ENCODE data around the gene GRIP2.

GRIP2 gene

DNA sequence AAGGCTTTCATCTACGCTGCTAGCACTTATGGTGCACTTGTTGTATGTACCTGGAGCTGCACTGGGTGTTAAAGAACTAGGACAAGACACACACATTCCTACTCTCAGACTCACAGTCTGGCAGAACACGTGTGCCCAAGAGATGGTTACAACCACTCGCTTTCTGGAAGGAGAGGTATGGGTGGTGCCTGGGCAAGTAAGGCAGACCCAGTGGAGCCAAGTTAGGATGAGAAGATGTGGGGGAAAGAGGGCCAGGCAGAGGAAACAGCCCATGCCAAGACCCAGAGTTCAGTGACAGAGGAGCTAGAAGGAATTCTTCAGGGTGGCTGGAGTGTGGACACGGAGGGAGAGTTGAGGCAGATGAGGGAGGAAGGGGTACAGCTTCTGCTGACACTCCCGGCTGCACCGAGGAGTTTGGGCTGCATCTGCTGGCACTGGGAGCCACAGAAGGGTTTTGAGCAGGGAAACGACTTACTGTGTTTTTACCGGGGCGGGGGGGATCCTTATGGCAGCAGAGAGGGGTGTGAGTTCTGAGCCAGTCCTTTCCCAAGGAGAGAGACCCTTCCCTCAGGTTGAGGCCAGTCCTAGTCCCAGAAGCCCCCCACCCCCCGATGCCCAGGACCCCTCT, 59.0 kb downstream of the GRIP2 start:
- no peak for DNase-seq

DNA sequence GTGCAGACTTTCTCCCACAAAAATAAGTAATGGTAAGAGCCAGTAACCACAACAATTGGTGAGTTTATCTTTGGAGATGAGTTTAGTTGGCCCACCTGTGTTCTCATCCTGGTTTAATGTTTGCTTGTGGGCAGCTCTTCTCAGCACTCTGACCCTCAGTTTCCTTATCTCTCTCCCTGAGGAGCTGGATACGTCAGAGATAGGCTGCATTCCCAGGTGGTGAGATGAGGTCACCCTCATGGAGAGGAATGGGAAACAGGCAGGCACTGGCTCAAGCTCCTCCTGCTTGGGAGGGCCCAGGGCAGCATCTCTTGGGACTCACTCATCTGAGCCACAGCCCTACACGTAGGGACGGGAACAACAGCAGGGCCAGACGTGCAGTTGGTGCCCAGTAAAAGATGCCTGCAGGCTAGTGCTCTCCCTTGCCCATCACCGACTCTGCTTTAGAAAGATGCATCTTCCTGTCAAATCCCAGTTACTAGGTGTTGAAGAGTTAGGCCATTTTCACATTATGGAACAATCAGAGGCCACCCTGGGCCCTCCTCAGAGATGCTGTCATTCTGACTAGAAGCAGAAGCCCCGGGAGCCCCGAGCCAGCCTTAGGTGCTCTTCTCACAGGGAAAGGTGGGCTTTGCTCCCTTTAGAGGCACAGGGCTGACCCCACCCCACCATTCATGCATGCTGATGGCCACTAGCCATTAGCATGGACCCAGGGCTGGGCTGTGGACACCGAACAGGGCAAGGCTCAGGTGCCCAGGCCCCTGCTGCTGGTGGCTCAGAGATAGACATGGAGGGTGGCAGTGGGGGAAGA, 59.7 kb downstream of the GRIP2 start:
- no peak for DNase-seq

- no peak for DNase-seq
Measured at GRCh38 chr3:14479591-14479990, 60.6 kb downstream of the GRIP2 start.

DNA sequence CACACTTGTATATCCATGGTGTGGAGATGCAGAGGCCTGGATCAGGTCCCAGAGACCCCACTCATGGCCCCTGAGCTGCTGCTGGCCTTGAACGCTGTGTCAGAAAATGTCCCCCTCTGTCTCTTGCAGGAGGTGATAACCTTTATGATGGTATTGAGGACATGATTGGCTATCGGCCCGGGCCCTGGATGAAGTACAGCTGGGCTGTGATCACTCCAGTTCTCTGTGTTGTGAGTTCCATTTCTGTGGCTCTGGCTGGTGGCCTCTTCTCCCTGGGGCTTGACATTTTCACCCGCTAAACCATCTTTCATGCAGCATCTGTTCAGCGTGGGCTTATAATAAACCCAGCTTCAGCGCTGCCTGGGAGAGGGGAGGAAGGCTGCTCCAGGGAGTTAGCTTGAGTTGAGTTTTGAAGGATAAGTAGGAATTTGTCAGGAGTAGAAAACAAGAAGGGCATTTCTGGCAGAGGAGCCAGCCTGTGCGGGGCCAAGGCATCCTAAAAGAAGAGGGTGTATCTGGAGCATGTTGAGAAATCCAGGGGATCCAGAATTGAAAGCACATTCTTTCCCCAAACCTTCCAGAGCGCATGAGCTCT, 61.1 kb downstream of the GRIP2 start:
- DNase-seq, result no peak

DNA sequence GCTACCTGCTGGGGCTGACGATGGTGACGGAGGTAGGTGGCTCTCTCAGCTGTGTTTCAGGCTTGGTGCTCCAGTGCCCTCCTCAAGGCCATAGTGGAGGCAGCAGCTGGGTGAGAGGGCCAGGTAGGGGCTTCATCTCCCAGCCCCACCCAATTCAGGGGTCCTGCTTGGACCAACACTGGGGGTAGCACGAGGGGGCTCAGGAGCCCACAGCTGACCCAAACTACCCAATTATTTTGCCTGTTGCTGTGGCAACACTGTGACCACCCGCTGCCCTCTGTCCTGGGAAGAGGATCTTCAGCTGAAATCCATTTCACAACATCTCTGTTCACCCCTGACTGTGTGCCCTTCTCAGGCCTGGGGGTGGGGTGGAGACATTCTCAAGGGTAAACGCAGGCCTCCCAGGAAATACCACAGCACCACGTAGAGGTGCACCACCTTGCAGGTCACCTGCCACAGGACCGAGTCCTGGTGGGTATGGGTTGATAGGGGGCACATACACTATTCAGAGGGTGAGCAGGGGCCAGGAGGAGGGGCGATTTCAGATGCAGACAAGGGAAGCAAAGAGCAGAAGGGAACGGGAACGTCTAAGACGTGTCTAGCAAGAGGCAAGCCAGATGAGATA, 62.7 kb downstream of the GRIP2 start:
- no peak for DNase-seq

DNA sequence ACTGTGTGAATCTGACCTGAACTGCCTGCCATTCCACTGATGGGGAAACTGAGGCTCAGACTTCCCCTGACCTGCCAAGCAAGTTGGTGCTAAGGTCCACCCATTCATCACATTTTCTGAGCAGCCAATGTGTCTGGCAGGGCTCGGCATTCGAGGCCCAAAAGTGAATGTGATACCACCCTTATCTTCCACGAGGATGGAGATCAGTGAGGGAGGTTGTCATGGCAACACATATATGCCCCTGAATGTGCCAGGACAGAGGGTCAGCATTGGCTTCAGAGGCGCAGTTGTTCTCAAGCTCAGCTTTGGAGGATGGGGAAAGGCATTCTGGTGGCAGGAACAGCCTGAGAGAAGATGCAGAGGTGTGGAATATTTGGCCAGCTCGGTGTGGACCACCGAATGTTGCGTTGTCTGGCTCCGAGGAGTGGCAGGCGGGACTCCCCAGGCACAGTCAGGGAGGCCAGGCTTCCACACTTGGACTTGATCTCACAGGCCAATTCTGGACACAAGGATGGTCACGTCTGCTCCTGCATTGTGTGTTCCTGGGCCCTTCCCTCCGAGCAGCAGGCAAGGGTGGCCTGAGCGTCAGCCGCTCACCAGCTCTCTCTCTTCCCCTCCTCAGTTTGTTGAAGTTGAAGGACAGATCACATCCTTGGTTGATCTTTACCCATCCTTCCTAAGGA, 63.4 kb downstream of the GRIP2 start:
- no peak for DNase-seq

- no peak for DNase-seq
Measured at GRCh38 chr3:14475621-14476020, 64.5 kb downstream of the GRIP2 start.

- no peak for DNase-seq
Measured at GRCh38 chr3:14474363-14475081, 65.6 kb downstream of the GRIP2 start.

GRCh38 chr3:14473411-14473891, 66.7 kb downstream of the GRIP2 start:
- DNase-seq, result no peak

- no peak for DNase-seq
Measured at GRCh38 chr3:14472471-14473351, 67.4 kb downstream of the GRIP2 start.

DNA sequence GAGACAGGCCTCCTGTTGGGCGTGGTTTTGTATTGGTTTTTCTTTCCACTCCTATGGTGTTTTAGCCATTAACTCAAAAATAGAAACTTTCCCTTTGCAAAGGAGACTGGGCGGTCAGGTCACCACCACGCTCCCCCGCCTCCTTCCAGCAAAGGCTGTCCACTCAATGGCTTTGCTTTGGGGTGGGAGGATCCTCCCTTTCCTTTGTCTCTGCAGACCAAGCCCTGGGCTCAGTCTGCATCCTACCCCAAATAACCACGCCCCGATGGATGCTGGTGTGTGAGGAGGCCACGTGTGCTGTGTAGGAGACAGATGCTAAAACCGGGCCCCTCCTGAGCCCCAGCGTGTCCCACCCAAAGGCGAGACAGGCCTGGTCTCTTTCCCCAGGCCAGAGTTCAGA, 68.5 kb downstream of the GRIP2 start:
- DNase-seq, result no peak

- no peak for DNase-seq
Measured at GRCh38 chr3:14471016-14471415, 69.1 kb downstream of the GRIP2 start.

DNA sequence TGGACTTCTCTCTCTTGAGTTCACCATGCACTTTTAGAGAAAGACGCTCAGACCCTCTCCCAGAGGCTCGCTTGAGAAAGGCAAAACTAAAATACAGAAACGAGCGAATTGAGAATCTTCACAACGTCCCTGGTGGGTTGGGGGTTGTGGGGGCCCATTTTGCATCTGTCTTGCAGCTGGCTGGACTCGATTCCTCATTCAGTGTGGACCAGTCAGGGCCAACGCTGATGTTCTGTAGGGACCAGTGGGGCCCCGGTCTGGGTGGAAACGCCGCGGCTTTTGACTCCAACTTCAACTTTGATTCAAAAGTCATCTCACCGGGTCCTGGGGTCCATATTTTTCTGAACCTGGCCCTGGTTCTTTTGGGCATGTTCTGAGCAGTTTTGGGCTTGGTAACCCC, 69.7 kb downstream of the GRIP2 start:
- DNase-seq, result no peak

- DNase-seq, result no peak
Measured at GRCh38 chr3:14468621-14468981, 71.5 kb downstream of the GRIP2 start.

DNA sequence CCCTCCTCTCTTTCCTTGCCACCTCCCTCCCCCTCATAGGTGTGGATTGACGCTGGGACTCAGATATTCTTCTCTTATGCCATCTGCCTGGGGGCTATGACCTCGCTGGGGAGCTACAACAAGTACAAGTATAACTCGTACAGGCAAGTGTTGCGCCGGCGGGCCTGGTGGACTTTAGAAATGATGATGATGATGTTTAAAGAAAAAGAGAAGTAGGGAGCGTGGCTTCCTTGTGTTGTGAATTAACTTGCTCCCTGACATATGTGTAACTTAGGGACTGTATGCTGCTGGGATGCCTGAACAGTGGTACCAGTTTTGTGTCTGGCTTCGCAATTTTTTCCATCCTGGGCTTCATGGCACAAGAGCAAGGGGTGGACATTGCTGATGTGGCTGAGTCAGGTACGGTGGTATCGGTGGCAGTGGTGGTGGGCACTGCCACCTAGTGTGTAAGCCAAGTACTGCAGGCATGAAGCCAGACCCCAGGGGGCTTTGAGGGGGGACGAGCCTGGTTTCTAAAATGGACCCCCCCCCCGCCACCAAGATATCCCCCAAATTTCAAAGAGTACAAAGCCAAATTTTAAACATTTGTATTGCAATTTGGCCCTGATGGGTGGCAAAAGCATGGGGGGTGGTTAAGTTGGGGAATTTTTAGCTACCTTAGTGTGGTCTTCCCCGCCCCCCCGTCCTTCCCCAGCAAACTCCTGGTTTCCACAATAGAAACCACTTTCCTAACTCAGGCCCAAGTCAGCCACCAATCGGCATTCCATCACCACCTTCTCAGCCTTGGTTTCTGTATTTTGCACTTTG, 72.1 kb downstream of the GRIP2 start:
- DNase-seq, result peak; percentile 38

DNA sequence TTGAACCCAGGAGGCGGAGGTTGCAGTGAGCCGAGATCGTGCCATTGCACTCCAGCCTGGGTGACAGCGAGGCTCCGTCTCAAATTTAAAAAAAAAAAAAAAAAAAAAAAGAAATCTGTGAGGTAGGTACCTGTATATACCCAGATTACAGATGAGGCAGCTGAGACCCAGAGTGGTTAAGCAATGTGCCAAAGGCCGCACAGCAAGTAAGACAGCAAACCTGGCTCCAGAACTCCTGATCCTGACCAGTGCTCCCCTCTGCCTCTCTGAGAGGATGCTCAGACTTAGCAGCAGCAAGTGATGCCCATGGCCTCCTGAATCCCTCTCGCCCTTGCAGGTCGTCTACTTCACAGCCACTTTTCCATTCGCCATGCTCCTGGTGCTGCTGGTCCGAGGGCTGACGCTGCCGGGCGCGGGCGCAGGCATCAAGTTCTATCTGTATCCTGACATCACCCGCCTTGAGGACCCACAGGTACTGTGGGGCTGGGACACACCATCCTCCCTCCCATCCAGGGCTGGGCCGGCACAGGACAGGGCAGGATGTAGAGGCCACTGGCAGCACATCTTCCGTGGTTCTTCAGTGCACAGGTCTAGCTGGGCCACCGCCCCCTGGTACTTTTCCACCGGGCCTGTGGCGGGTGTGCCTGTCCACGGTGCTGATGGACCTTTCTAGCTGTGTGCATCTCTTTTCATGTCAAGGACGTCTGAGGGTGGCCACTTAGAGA, 73.8 kb downstream of the GRIP2 start:
- DNase-seq, result no peak

GRCh38 chr3:14465425-14465824, 74.7 kb downstream of the GRIP2 start:
- no peak for DNase-seq

GRCh38 chr3:14464521-14464920, 75.6 kb downstream of the GRIP2 start:
- DNase-seq, result no peak

GRCh38 chr3:14464141-14464465, 76.0 kb downstream of the GRIP2 start:
- DNase-seq, result no peak

Measured in CD4-positive, alpha-beta T cell treated with Interferon gamma for 1 hour (primary cell).